GM12878 (cell line): ENCODE results near the gene ATF6B. TPM values are rescaled to one million over a fixed set of nuclear protein-coding genes. Genes with fewer than 3 reads are reported as not detected.

Source experiments
- ATAC-seq: fragments of 200-7000 bp; cut with Tn5 transposase; 3 replicates; pipeline ENCODE4 v1.9.1; 2020; ENCODE audit warnings: mild to moderate bottlenecking, moderate library complexity
- BruUV-seq: library from RNA; stranded (reverse); fragments of 400-500 nt; replicated peaks from 2 replicates; lab custom pipeline; 2021; lab: Mats Ljungman, UMichigan
- CTCF ChIA-PET: fragments of 300-600 bp; sonication (Branson Sonifier 250); formaldehyde crosslinking; extraction: SDS; loops from one replicate; lab custom pipeline; 2021; ENCODE audit warnings: inconsistent platforms; lab: Yijun Ruan, JAX
- POLR2A ChIA-PET: fragments of 350-600 bp; formaldehyde crosslinking; extraction: SDS; loops from one replicate; lab custom pipeline; 2021; ENCODE audit warnings: inconsistent platforms; lab: Charles Lee
- RAD21 ChIA-PET: fragments of 300-600 bp; sonication (Branson Sonifier 250); formaldehyde crosslinking; loops from one replicate; lab custom pipeline; 2023; ENCODE audit warnings: antibody characterized with exemption; ENCODE audit not compliant: unreplicated experiment; lab: Charles Lee
- SMC1A ChIA-PET: fragments of 300-600 bp; sonication (Branson Sonifier 250); formaldehyde crosslinking; loops from one replicate; lab custom pipeline; 2023; ENCODE audit not compliant: unreplicated experiment, uncharacterized antibody; lab: Charles Lee
- DNase-seq: peaks from one replicate; pipeline ENCODE4 v3.0.0-alpha.2; 2011; ENCODE audit warnings: low read depth, low spot score
- FAIRE-seq: peaks from 3 replicates; lab custom pipeline; 2011; peaks lifted over from hg19 to GRCh38; lab: Jason Lieb, UNC
- H2AFZ ChIP-seq: 2 replicates; pipeline ENCODE4 v1.6.0; 2011; ENCODE audit warnings: low read depth, low read length, control low read depth; ENCODE audit not compliant: control insufficient read depth
- H3K27ac ChIP-seq: 2 replicates; pipeline ENCODE4 v1.5.1; 2011; ENCODE audit warnings: control low read depth; ENCODE audit not compliant: control insufficient read depth, insufficient read depth
- H3K27me3 ChIP-seq, 2 experiments: replicated peaks in 1 of 2; 2 replicates each; pipeline versions ENCODE4 v1.6.0 to v1.6.1; 2011; ENCODE audit warnings: low read length in 1 of 2; ENCODE audit not compliant: control insufficient read depth in 2 of 2, insufficient read depth in 2 of 2
- H3K36me3 ChIP-seq, 2 experiments: 2 replicates each; pipeline ENCODE4 v1.5.1; 2011; ENCODE audit warnings: low read length in 1 of 2; ENCODE audit not compliant: control insufficient read depth in 2 of 2, insufficient read depth in 2 of 2
- H3K4me1 ChIP-seq: 2 replicates; pipeline ENCODE4 v1.6.1; 2011; ENCODE audit warnings: mild to moderate bottlenecking, low read length, moderate library complexity, mixed read lengths; ENCODE audit not compliant: control insufficient read depth, insufficient read depth
- H3K4me2 ChIP-seq: 2 replicates; pipeline ENCODE4 v1.6.0; 2011; ENCODE audit warnings: control low read depth; ENCODE audit not compliant: control insufficient read depth, insufficient read depth
- H3K4me3 ChIP-seq: fragments of 200-600 bp; sonication (generic); 2 replicates; pipeline ENCODE4 v1.5.1; 2016
- H3K79me2 ChIP-seq: 2 replicates; pipeline ENCODE4 v1.6.0; 2011; ENCODE audit warnings: low read length; ENCODE audit not compliant: control insufficient read depth, insufficient read depth
- H3K9ac ChIP-seq: 2 replicates; pipeline ENCODE4 v1.8.0; 2011; ENCODE audit warnings: low read length, control low read depth, mixed read lengths; ENCODE audit not compliant: control insufficient read depth, insufficient read depth
- H3K9me3 ChIP-seq: replicated peaks from 3 replicates; pipeline ENCODE4 v1.5.1; 2011; ENCODE audit warnings: mild to moderate bottlenecking, low read length; ENCODE audit not compliant: control insufficient read depth, insufficient read depth
- H4K20me1 ChIP-seq: 2 replicates; pipeline ENCODE4 v1.6.0; 2011; ENCODE audit not compliant: control insufficient read depth, insufficient read depth
- E4F1 ChIP-seq: fragments of 450-650 bp; IDR thresholded peaks from 2 replicates; pipeline ENCODE4 v1.6.1; 2018; ENCODE audit warnings: borderline replicate concordance, mild to moderate bottlenecking; ENCODE audit not compliant: partially characterized antibody
- NFXL1 ChIP-seq: fragments of 450-650 bp; IDR thresholded peaks from 2 replicates; pipeline ENCODE4 v1.6.1; 2017; ENCODE audit warnings: antibody characterized with exemption, mild to moderate bottlenecking, borderline replicate concordance
- POLR2AphosphoS5 ChIP-seq: IDR thresholded peaks from 2 replicates; pipeline ENCODE4 v1.6.1; 2011; ENCODE audit warnings: mild to moderate bottlenecking, low read length, inconsistent platforms
- RAD21 ChIP-seq: IDR thresholded peaks from 2 replicates; pipeline ENCODE4 v1.6.1; 2011; ENCODE audit warnings: mild to moderate bottlenecking, low read depth, low read length, moderate library complexity; ENCODE audit not compliant: insufficient read depth
- TAF1 ChIP-seq: IDR thresholded peaks from 2 replicates; pipeline ENCODE4 v1.6.1; 2011; ENCODE audit warnings: mild to moderate bottlenecking, low read depth, low read length, borderline replicate concordance
- YBX1 ChIP-seq: fragments of 450-650 bp; IDR thresholded peaks from 2 replicates; pipeline ENCODE4 v1.6.1; 2016; ENCODE audit warnings: antibody characterized with exemption
- ZNF274 ChIP-seq: IDR thresholded peaks from one replicate; pipeline ENCODE4 v1.8.0; 2011; ENCODE audit not compliant: insufficient read length, insufficient read depth
- ZNF592 ChIP-seq: fragments of 450-650 bp; IDR thresholded peaks from 2 replicates; pipeline ENCODE4 v1.6.1; 2017; ENCODE audit warnings: mild to moderate bottlenecking, moderate library complexity
- WGBS: methylation state at CpG from one replicate; pipeline ENCODE4 v1.1.6; 2016; ENCODE audit warnings: low lambda C conversion rate; ENCODE audit not compliant: insufficient replicate concordance, insufficient coverage; ENCODE audit errors: missing lambda C conversion rate; 5-methylcytosine and 5-hydroxymethylcytosine counted together
- in situ Hi-C: fragments of 300-500 bp; cut with MboI; formaldehyde crosslinking; loops from 9 replicates; pipeline ENCODE4 v1.14.3; 2018; ENCODE audit warnings: mixed read lengths
- intact Hi-C: fragments of 100-400 bp; cut with micrococcal nuclease; formaldehyde crosslinking; loops from one replicate; pipeline ENCODE4 v1.14.2; 2022; ENCODE audit not compliant: unreplicated experiment
- polyA plus RNA-seq, 11 experiments: library from polyadenylated mRNA; depleted of rRNA in 4 of 11; unstranded in 6 of 11; stranded (reverse) in 5 of 11; fragments of >200 nt; fragmentation: Nextera tagmentation in 4 of 11; fragmentation: Illumina TruSeq in 1 of 11; extraction: Ambion mirVana in 4 of 11; extraction: Trizol in 1 of 11; gene quantifications; 1 replicate in 1 of 11; 2 replicates in 10 of 11; pipeline versions ENCODE4 v1.2.1 to v1.2.3, GENCODE V29; 2011 to 2016; ENCODE audit warnings: inconsistent platforms in 2 of 11, missing spikeins in 2 of 11, low read depth in 1 of 11
- total RNA-seq, 4 experiments: library from RNA; depleted of rRNA in 3 of 4; stranded (reverse); fragments of >200 nt in 3 of 4; fragmentation: Illumina TruSeq in 1 of 4; extraction: Trizol in 1 of 4; gene quantifications; 2 replicates each; pipeline versions ENCODE4 v1.2.1 to v1.2.3, GENCODE V29; 2013 to 2021

ATF6B gene
- total and polyA plus RNA-seq, 10 of the 15 experiments (the other 5 are each of a cell fraction or from before 2014, with no cell fraction given): 13.6 to 83.9 (median 44.0) TPM

GRCh38 chr6:32069878-32070515 is 58.0 kb downstream of the ATF6B start:
- Histone ChIP-seq H3K27me3 (peaks cover 0 to 3% of the 10 kb centered on the region in 2 experiments; a peak in 2 of 4 replicates), H3K36me3 (no peaks in the 10 kb centered on the region), H3K9ac (no peak overlapping the region), H3K4me3 (no peak overlapping the region), H4K20me1 (no peaks in the 10 kb centered on the region), H3K4me2 (no peak overlapping the region), H3K9me3 (no peaks in the 10 kb centered on the region), H3K27ac (no peak overlapping the region), H3K4me1 (no peaks in the 10 kb centered on the region), H2AFZ (no peak overlapping the region), H3K79me2 (no peaks in the 10 kb centered on the region)
- in situ Hi-C loops: no loop called here
- DNase-seq (no peak), ATAC-seq (no peak), FAIRE-seq (no peak)
- TF ChIP-seq POLR2AphosphoS5: no peak
- TF ChIP-seq ZNF592: no peak
- no peak for TF ChIP-seq NFXL1
- no peak for TF ChIP-seq RAD21
- TF ChIP-seq ZNF274: no peak
- no peak for TF ChIP-seq TAF1
- no peak for TF ChIP-seq YBX1
- no peak for TF ChIP-seq E4F1
- WGBS: 39% methylated on average over 24 of the region's 24 CpGs
- RAD21 ChIA-PET: no interaction called here
- BruUV-seq: no TSS peak
- CTCF ChIA-PET: no interaction called here
- intact Hi-C loops: no loop called here
- POLR2A ChIA-PET: no interaction called here
- SMC1A ChIA-PET: no interaction called here
